SK-N-MC (cell line): ENCODE data around the gene GPRC5D.

Experiments
- EZH2 ChIP-seq: fragments of 200-600 bp; sonication (generic); IDR thresholded peaks from one replicate; pipeline ENCODE4 v1.6.1; 2017; ENCODE audit warnings: antibody characterized with exemption
- FOXP2 ChIP-seq: optimal IDR thresholded peaks from 2 replicates; pipeline ENCODE3; 2011; ENCODE audit warnings: mild to moderate bottlenecking, moderate library complexity; ENCODE audit not compliant: insufficient read depth; ENCODE audit errors: extremely low read length, control extremely low read depth
- POLR2AphosphoS5 ChIP-seq: IDR thresholded peaks from 2 replicates; pipeline ENCODE4 v1.6.1; 2012; ENCODE audit warnings: mild to moderate bottlenecking, low read depth, low read length, borderline replicate concordance

DNA sequence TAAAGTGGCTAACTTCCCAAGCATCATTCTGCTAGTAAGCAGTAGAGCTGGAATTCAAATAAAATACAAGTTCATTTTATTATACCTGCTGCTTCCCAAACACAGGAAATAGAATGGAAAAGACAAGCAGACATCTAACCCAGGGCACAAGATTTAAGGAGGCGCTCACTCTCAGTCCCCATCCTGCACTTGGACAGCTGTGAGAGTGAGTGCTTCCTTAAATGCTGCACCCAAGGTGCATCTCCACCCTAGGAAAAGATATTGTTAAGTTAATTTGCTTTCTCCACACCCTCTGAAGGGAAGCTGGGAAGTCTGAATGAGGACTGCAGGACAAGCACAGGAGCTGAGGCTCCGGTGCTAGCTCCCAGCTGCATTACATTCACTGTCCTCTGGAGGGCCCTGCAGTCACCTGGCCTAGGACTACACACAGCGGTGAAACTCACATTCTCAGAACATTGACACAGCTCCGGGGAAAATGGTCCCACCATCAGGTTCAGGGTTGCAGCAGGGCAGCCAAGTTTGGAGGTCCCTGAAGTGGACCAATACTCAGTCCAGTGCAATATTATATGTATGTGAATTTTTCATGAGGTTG is 33.9 kb upstream of the GPRC5D start:
- no peak for TF ChIP-seq POLR2AphosphoS5
- TF ChIP-seq EZH2, result no peak
- no peak for TF ChIP-seq FOXP2
